ENCODE data around the gene HMGCR. TPM values are rescaled to one million over a fixed set of nuclear protein-coding genes. Genes with fewer than 3 reads are reported as not detected.

The HMGCR gene
- total and polyA plus RNA-seq, 2 of the 8 experiments (the other 6 are each of a cell fraction or from before 2014, with no cell fraction given), result 45.8 to 199 TPM

- Histone ChIP-seq H2BK120ac (replicated peaks; ENCODE audit: low read depth, low read length) (no peak overlapping the region), H3K18ac (ENCODE audit: extremely low read depth, low read length) (no peak overlapping the region), H3K27ac (ENCODE audit: low read depth, low read length) (no peak overlapping the region), H2BK15ac (ENCODE audit: low read length) (no peak overlapping the region), H2AFZ (ENCODE audit: low read length) (no peak overlapping the region), H3K4me3 (ENCODE audit: extremely low read depth in 1 of 4, insufficient read depth in 2 of 4, low read depth in 3 of 4, low read length in 4 of 4) (no peak overlapping the region), H4K5ac (ENCODE audit: insufficient read length, low read depth, low read length) (no peak overlapping the region), H4K20me1 (replicated peaks in 1 of 2; ENCODE audit: control insufficient read depth in 1 of 2, insufficient read depth in 2 of 2, low read length in 2 of 2) (no peaks in the 10 kb centered on the region), H3K9ac (replicated peaks in 1 of 4; ENCODE audit: extremely low read depth in 1 of 4, low read depth in 3 of 4, low read length in 3 of 4) (no peak overlapping the region), H3K4me2 (ENCODE audit: insufficient read depth in 1 of 2, low read depth in 2 of 2, low read length in 2 of 2) (no peak overlapping the region), H3K23me2 (ENCODE audit: low read depth, low read length) (no peaks in the 10 kb centered on the region), H3K27me3 (replicated peaks in 1 of 4; ENCODE audit: control insufficient read depth in 3 of 4, extremely low read depth in 1 of 4, insufficient read depth in 3 of 4, low read length in 3 of 4) (no peaks in the 10 kb centered on the region), H3K14ac (ENCODE audit: insufficient read length) (no peak overlapping the region), H3K23ac (ENCODE audit: insufficient read length) (no peak overlapping the region), H3K4ac (replicated peaks; ENCODE audit: insufficient read length, low read depth, low read length) (no peak overlapping the region), H3K79me1 (ENCODE audit: low read depth, low read length) (no peaks in the 10 kb centered on the region), H3K56ac (replicated peaks; ENCODE audit: insufficient read length, low read depth, low read length) (no peak overlapping the region), H3K4me1 (replicated peaks in 1 of 4; ENCODE audit: control insufficient read depth in 3 of 4, insufficient read depth in 4 of 4, low read length in 3 of 4) (no peaks in the 10 kb centered on the region), H4K8ac (ENCODE audit: extremely low read depth, insufficient read depth, low read length) (no peak overlapping the region), H2BK12ac (ENCODE audit: low read depth, low read length) (no peak overlapping the region), H3K79me2 (ENCODE audit: control insufficient read depth in 1 of 2, insufficient read depth in 2 of 2, low read length in 2 of 2) (no peaks in the 10 kb centered on the region), H2AK5ac (ENCODE audit: low read depth, low read length) (no peak overlapping the region), H2BK5ac (ENCODE audit: low read depth, low read length) (no peak overlapping the region), H4K91ac (replicated peaks; ENCODE audit: insufficient read length, low read length) (no peak overlapping the region), H2BK20ac (ENCODE audit: low read length) (no peak overlapping the region), H3K36me3 (ENCODE audit: control insufficient read depth in 2 of 4, insufficient read depth in 4 of 4, low read length in 3 of 4) (peaks cover 0 to 8% (median 0%) of the 10 kb centered on the region in 4 experiments; a peak in 1 of 8 replicates), H3K9me3 (ENCODE audit: insufficient read depth in 2 of 2, low read depth in 1 of 2, low read length in 1 of 2) (no peaks in the 10 kb centered on the region)
- FAIRE-seq (no peak), DNase-seq (ENCODE audit: low read depth in 1 of 2, low spot score in 2 of 2) (no peak)
- 85% methylated on average over 2 of the region's 2 CpGs; no CpG with 5 or more reads in 1 of the 2 experiments for WGBS, 2 experiments (ENCODE audit: extremely low coverage in 1 of 2, insufficient coverage in 1 of 2, insufficient read length in 1 of 2, insufficient replicate concordance in 2 of 2, low coverage in 1 of 2, low lambda C conversion rate in 2 of 2, missing lambda C conversion rate in 1 of 2)
- ChIA-PET POLR2A (ENCODE audit: partially characterized antibody) (no interaction called here), CTCF (ENCODE audit: partially characterized antibody) (no interaction called here)
- TF ChIP-seq CTCF (IDR thresholded peaks at IDR 0.05; ENCODE audit: control extremely low read depth in 1 of 3, insufficient read depth in 1 of 3, low read depth in 1 of 3, low read length in 3 of 3) (no peak), CEBPB (IDR thresholded peaks at IDR 0.05; ENCODE audit: low read depth, low read length) (no peak), BCL11A (IDR thresholded peaks at IDR 0.05; ENCODE audit: low read depth in 2 of 2, low read length in 2 of 2) (no peak), POU5F1 (IDR thresholded peaks at IDR 0.05; ENCODE audit: low read depth, low read length) (no peak)
Measured at GRCh38 chr5:75389430-75389829, 52.4 kb downstream of the HMGCR start.
